ENCODE data around the gene KLHL21.

KLHL21 gene

DNA sequence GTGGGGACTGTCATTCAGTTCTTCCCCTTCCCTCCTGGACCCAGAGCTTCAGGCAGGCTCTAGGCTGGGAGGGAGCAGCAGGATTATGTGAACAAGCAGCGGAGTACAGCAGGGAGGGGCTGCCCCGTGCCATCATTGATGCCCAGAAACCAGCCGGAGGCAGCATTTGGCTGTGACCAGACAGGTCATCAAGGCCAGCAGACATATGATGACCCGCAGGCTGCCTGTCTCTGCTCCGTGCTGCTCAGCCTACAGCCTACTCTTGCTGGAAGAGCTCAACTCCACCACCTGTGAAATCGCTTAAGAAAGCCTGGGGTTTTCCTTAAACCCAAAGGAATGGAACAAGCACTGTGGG is 4.9 kb downstream of the KLHL21 start:
- peaks cover 51% of the 10 kb centered on the region for H3K4me1 Mint-ChIP-seq (ENCODE audit: low read depth)

DNA sequence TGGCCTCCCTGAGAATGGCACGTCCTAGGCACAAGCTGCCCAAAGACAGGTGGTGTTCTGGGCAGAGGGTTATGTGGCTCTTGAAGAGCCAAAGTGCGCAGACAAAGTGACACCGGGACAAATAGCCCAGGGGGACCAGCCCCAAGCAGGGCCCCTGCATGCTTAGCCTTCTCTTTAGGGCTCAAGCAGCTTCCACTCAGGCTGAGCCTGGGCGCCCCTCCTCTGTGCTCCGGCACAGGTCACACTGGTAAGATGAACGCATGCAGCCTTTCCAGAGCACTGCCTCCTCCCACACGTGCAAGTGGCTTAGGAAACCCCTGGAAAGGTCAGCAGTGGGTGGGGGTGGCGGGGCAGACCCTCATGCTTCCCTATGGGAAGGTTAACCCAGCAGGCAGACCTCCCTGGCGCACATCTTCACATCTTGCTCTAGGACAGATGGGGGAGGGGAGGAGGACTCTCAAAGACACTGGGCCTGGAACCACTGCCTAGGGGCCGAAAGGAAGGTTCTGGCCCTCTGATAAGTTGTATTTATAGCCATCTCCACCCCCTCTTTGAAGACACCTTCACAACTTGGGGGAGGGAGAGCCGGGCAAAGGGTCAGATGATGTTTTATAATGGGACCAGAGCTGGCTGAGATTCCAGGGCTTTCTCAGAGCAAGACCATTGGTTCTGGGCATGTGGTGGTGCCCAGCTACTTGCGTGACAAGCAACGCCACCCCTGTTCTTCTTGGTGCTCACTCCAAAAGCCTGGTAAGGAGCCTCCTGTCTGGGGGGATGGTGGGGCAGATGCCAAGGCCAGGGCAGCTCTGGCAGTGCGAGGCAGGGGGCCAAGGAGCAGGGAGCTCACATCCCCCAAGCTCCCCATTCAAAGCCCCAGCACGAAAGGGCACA is 5.5 kb downstream of the KLHL21 start:
- Mint-ChIP-seq H3K27ac (peak overlapping the region; percentile 75), H3K4me1 (ENCODE audit: low read depth) (peaks cover 51% of the 10 kb centered on the region), H3K4me3 (no peak overlapping the region), H3K27me3 (no peaks in the 10 kb centered on the region), H3K36me3 (ENCODE audit: low read depth) (peaks cover 96% of the 10 kb centered on the region), H3K9me3 (no peaks in the 10 kb centered on the region)
- no peak for DNase-seq

More for the DNA sequence above, 4.9 kb downstream of the KLHL21 start:
- Mint-ChIP-seq H3K27me3 (no peaks in the 10 kb centered on the region), H3K27ac (peak overlapping the region; percentile 75), H3K9me3 (no peaks in the 10 kb centered on the region), H3K4me3 (no peak overlapping the region), H3K36me3 (ENCODE audit: low read depth) (peaks cover 89% of the 10 kb centered on the region)
- DNase-seq: no peak

DNA sequence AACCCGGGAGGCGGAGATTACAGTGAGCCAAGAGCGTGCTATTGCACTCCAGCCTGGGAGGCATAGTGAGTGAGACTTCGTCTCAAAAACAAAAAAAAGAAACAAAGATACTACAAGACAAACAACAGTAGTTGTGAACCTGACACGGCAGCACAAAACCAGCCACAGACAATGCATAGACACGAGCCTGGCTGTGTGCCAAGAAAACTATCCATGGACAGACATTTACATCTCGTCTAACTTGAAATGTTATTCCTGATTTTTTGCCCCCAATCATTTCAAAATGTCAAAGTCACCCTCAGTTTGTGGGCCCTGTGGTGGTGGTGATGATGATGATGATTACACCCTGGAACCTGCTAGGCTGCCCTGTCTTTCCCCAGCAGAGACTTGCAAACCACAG is 6.3 kb downstream of the KLHL21 start:
- Mint-ChIP-seq H3K9me3 (no peaks in the 10 kb centered on the region), H3K4me3 (no peak overlapping the region), H3K4me1 (ENCODE audit: low read depth) (peaks cover 57% of the 10 kb centered on the region), H3K27me3 (no peaks in the 10 kb centered on the region), H3K36me3 (ENCODE audit: low read depth) (peaks cover 97% of the 10 kb centered on the region), H3K27ac (peak overlapping the region; percentile 69)
- no peak for DNase-seq

DNA sequence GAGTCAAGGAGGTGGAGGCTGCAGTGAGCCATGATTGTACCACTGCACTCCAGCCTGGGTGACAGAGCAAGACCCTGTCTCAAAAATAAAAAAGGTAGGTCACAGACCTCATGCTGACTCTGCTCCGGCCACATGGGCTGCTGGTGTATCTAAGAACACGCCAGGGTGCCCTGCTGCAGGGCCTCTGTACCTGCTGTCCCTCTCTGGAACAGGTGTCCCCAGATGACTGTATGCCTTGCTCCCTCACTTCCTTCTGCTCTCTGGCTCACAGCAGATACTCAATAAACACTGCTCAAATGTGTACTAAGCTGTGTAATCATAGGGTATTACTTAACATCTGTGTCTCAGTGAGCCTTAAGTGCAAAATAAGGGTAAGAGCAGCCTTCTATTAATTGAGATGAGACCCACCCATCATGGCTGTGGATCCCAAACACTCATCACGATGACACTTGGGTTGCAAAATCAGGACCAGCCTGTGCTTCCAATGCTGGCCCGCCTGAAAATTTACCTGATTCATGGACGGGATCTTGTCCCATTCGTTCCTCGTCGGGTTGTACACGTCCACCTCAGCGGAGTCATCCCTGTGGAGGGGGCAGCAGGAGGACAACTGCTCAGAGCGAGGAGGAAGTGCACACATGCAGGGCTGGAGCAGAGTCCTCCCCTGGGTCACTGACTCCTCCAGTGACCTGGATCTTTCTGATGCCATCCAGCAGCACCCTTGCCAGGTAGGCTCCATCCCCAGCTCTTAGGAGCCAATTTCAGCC is 7.5 kb downstream of the KLHL21 start:
- Mint-ChIP-seq H3K27me3 (no peaks in the 10 kb centered on the region), H3K27ac (peak overlapping the region; percentile 27), H3K9me3 (no peaks in the 10 kb centered on the region), H3K4me1 (ENCODE audit: low read depth) (peaks cover 57% of the 10 kb centered on the region), H3K4me3 (no peak overlapping the region), H3K36me3 (ENCODE audit: low read depth) (peaks cover 96% of the 10 kb centered on the region)
- no peak for DNase-seq

DNA sequence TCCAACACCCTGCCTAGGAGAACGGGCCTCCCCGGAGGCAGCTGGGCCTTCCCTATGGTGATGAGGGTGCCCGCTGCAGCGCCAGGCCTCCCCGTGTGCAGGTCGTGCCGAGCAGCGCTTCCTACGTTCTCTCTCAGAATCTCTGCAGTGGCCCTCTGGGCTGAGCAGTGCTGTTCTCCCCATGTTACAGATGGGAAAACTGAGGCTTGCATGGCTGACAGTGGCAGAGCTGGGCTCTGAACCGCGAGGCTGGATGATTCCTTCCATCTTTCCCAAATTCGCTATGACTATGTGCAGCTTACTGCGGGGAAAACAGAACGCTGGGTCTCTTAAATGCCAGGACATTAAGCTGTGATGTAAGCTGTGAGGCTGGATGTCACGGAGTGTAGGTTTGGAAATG is 8.9 kb downstream of the KLHL21 start:
- H3K27me3 Mint-ChIP-seq: no peaks in the 10 kb centered on the region
- H3K9me3 Mint-ChIP-seq: no peaks in the 10 kb centered on the region
- H3K4me1 Mint-ChIP-seq (ENCODE audit: low read depth): peaks cover 45% of the 10 kb centered on the region
- DNase-seq: no peak
- H3K4me3 Mint-ChIP-seq: no peak overlapping the region
- peak overlapping the region; percentile 8 for H3K27ac Mint-ChIP-seq
- H3K36me3 Mint-ChIP-seq (ENCODE audit: low read depth): peaks cover 97% of the 10 kb centered on the region

DNA sequence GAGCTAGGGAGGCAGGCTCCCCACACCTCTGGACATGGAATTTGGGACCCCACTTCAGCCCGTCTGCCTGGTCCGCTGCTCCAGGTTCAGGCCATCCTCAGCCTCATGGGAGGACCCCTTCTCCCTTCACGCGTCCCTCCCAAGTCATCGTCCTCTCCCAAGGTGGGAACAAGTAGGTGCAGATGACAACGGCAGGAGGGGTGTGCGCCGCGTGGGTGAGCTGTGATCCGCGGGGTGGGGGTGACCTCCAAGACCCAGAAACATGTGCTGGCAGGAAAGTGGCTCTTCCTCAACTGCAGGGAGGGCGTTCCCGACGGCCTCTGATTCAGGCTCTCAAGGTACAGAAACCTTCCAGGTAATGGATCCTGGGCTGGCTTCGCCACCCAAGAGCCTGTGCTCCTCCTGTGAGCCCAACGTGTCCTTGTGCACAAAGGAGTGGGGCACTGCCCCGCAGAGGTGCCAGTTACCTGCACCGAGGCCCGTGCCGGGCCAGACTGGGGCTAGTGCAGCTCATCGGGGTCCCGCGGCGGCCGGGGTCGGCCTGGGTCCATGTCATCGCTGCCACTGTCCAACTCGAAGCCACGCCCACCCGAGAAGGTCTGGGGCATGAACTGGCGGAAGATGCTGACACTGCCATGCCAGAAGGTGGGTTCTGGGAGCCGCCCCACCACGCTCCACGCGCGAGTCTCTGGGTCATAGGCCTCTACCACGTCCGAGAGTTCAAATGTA is 9.6 kb downstream of the KLHL21 start:
- H3K4me3 Mint-ChIP-seq: no peak overlapping the region
- H3K4me1 Mint-ChIP-seq (ENCODE audit: low read depth): peaks cover 43% of the 10 kb centered on the region
- DNase-seq: no peak
- H3K36me3 Mint-ChIP-seq (ENCODE audit: low read depth): peaks cover 97% of the 10 kb centered on the region
- no peaks in the 10 kb centered on the region for H3K9me3 Mint-ChIP-seq
- H3K27ac Mint-ChIP-seq: peak overlapping the region; percentile 6
- no peaks in the 10 kb centered on the region for H3K27me3 Mint-ChIP-seq

DNA sequence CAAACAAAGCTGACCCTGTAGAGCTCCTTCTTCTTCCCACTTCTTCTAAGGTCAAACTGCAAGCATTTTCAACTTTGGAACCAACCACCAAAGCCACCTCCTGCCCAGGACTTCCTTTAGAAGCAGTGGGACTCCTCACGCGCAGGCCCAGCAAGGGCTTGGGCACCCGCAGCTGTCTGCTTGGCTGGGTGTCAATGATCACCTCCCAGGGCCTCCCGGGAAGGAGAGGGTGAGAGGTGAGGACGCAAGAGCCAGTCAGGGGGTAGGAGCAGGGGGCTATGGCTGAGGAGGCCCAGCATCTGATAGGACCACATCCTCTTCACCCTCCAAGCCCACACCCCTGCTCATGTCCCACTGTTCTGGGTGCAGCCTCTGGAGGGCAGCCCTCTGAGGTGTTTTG is 10.2 kb downstream of the KLHL21 start:
- no peak overlapping the region for H3K27ac Mint-ChIP-seq
- DNase-seq: no peak
- peaks cover 40% of the 10 kb centered on the region for H3K4me1 Mint-ChIP-seq (ENCODE audit: low read depth)
- H3K4me3 Mint-ChIP-seq: no peak overlapping the region
- H3K9me3 Mint-ChIP-seq: no peaks in the 10 kb centered on the region
- peaks cover 97% of the 10 kb centered on the region for H3K36me3 Mint-ChIP-seq (ENCODE audit: low read depth)
- H3K27me3 Mint-ChIP-seq: no peaks in the 10 kb centered on the region

DNA sequence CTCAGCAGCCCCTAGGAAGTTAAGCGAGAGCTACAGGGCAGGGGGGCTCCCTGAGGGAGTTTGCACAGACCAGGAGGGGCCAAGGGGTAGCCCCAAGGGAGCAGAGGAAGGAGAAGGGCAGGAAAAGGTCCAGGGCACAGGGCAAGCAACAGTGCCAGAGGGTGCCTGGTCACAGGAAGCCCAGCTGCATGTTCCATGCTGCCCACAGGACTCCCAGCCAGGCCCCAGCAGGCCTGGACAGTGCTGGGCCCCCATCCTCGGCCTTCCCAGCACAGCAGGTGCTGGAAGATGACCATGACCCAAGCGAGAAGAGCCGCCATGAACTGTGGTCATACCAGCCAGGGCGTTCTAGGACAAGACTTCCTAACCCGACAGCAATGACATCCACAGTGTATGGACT is 11.0 kb downstream of the KLHL21 start:
- H3K9me3 Mint-ChIP-seq: no peaks in the 10 kb centered on the region
- H3K27ac Mint-ChIP-seq: peak overlapping the region; percentile 79
- H3K36me3 Mint-ChIP-seq (ENCODE audit: low read depth): peaks cover 95% of the 10 kb centered on the region
- H3K27me3 Mint-ChIP-seq: no peaks in the 10 kb centered on the region
- DNase-seq: no peak
- H3K4me3 Mint-ChIP-seq: no peak overlapping the region
- H3K4me1 Mint-ChIP-seq (ENCODE audit: low read depth): peaks cover 34% of the 10 kb centered on the region

DNA sequence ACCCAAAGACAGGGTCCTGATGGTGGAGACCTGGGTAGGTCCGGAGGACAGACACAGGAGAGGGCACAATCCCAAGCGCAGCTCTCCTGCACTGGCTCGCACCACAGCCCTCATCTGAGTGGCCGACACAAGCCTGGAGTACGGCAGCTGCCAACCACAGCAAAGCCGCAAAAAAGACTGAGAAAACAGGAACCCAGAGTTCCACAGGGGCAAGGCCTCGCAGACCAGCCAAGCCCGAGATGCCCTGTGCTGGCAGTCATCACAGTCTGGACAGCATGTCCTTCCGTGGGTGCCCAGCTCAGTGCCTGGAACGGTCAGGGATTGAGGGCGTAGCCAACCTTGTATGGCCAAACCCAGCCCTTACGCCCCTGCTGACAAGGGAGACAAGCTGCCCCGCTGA is 11.4 kb downstream of the KLHL21 start:
- H3K4me1 Mint-ChIP-seq (ENCODE audit: low read depth): peaks cover 30% of the 10 kb centered on the region
- peak overlapping the region; percentile 79 for H3K27ac Mint-ChIP-seq
- no peak overlapping the region for H3K4me3 Mint-ChIP-seq
- H3K27me3 Mint-ChIP-seq: no peaks in the 10 kb centered on the region
- no peaks in the 10 kb centered on the region for H3K9me3 Mint-ChIP-seq
- H3K36me3 Mint-ChIP-seq (ENCODE audit: low read depth): peaks cover 93% of the 10 kb centered on the region
- no peak for DNase-seq

DNA sequence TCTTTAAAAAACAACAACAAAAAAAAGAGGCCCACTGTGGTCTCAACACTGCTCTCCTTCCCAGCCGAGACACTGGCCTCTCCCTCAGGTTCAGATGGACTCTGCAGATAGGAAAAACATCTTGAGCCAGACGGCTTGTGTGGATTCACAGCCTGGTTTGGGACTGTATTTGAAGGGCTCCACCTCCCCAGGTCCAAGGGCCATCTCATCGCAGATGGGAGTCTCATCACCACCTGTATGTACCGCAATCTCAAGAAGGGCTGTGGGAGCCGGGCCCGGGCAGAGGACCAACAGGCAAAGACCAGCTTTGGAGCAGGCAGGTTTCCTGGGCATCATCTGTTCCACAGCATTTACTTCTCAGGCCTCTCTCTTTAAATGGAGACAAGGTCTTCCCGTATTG is 12.6 kb downstream of the KLHL21 start:
- H3K27ac Mint-ChIP-seq: peak overlapping the region; percentile 82

DNA sequence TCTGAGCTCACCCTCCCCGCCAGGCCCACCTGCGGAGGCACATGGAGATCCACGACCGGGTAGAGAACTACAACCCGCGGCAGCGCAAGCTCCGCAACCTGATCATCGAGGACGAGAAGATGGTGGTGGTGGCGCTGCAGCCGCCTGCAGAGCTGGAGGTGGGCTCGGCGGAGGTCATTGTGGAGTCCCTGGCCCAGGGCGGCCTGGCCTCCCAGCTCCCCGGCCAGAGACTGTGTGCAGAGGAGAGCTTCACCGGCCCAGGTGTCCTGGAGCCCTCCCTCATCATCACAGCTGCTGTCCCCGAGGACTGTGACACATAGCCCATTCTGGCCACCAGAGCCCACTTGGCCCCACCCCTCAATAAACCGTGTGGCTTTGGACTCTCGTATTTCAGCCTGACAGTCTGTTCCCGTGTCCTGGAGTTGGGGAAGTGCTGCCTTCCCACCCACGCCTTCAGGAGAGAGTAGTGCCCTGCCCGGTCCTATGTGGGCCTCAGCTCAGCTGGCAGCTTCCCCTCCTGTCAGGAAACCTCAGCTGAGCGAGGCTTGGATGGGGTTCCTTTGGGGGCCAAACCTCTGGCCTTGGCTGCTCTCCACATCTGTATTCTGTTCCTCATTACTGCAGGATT is 13.7 kb downstream of the KLHL21 start:
- H3K9me3 Mint-ChIP-seq: no peaks in the 10 kb centered on the region
- DNase-seq: no peak
- H3K4me3 Mint-ChIP-seq: no peak overlapping the region

More for the DNA sequence above, 12.6 kb downstream of the KLHL21 start:
- Mint-ChIP-seq H3K4me1 (ENCODE audit: low read depth) (peaks cover 23% of the 10 kb centered on the region), H3K27me3 (no peaks in the 10 kb centered on the region), H3K36me3 (ENCODE audit: low read depth) (peaks cover 81% of the 10 kb centered on the region), H3K9me3 (no peaks in the 10 kb centered on the region), H3K4me3 (no peak overlapping the region)
- no peak for DNase-seq

DNA sequence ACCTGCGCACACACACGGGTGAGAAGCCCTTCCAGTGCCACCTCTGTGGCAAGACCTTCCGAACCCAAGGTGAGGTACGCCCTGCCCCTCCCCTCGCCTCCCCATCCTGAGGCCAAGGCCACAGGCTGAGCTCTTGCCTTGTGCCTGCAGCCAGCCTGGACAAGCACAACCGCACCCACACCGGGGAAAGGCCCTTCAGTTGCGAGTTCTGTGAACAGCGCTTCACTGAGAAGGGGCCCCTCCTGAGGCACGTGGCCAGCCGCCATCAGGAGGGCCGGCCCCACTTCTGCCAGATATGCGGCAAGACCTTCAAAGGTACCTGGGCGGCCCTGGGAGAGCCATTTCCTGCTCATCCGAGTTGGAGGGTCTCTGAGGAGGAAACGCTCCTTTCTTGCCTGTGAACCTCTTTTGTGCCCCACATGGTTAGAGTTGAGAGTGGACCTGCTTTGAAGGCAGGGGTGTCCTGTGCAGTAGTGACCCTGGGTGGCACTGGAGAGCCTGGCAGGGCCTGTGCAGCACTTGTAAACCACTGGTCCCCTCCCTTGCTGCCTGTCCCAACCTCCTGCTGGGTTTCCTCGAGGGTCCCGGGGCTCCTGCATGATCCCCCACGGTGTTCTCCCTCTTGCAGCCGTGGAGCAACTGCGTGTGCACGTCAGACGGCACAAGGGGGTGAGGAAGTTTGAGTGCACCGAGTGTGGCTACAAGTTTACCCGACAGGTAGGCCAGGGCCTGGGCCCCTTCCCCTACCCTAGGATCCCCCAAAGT is 14.4 kb downstream of the KLHL21 start:
- H3K27ac Mint-ChIP-seq: no peak overlapping the region
- no peak overlapping the region for H3K4me3 Mint-ChIP-seq
- no peaks in the 10 kb centered on the region for H3K27me3 Mint-ChIP-seq
- peaks cover 73% of the 10 kb centered on the region for H3K36me3 Mint-ChIP-seq (ENCODE audit: low read depth)
- peaks cover 26% of the 10 kb centered on the region for H3K4me1 Mint-ChIP-seq (ENCODE audit: low read depth)
- no peaks in the 10 kb centered on the region for H3K9me3 Mint-ChIP-seq
- DNase-seq: no peak

More for the DNA sequence above, 13.7 kb downstream of the KLHL21 start:
- Mint-ChIP-seq H3K4me1 (ENCODE audit: low read depth) (peaks cover 31% of the 10 kb centered on the region), H3K27ac (peak overlapping the region; percentile 82), H3K27me3 (no peaks in the 10 kb centered on the region), H3K36me3 (ENCODE audit: low read depth) (peaks cover 80% of the 10 kb centered on the region)

DNA sequence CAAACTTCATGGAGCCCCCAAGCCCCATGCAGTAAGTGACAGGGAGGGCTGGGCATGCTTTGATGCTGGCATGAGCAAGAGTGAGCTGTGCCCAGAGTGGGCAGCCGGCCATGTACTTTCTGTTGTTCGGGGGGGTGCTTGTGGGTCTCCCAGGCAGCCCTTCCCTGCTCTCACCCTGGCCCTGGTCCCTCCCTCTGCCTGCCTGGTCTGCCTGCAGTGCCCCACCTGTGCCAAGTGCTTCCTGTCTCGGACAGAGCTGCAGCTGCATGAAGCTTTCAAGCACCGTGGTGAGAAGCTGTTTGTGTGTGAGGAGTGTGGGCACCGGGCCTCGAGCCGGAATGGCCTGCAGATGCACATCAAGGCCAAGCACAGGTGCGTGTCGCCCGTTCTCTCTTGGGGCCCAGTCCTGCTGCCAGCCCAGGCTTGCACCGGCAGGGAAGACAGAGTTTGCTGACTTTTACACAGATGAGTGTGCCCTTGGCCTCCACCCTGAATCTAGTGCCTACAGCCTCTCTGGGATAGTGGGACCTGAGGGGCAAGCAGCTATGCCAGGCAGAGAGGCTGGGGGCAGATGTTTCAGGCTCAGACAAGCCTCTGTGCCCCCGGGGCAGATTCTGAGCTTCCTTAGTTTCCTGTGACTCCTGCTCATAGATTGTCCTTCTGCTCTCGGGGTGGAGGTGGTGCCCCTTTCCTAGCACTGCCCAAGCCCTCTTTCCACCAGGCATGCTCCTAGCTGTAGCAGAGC is 15.2 kb downstream of the KLHL21 start:
- H3K4me1 Mint-ChIP-seq (ENCODE audit: low read depth): peaks cover 28% of the 10 kb centered on the region
- H3K36me3 Mint-ChIP-seq (ENCODE audit: low read depth): peaks cover 66% of the 10 kb centered on the region
- DNase-seq: no peak
- peak overlapping the region; percentile 75 for H3K27ac Mint-ChIP-seq
- H3K27me3 Mint-ChIP-seq: no peaks in the 10 kb centered on the region
- no peaks in the 10 kb centered on the region for H3K9me3 Mint-ChIP-seq
- H3K4me3 Mint-ChIP-seq: no peak overlapping the region
